Measurements from ENCODE around the gene FMC1.
"Not testable (repeated sequence)": the region's sequence is repeated elsewhere in the genome, so short reads cannot be mapped to it uniquely, and the experiment has no call there.

The FMC1 gene

DNA sequence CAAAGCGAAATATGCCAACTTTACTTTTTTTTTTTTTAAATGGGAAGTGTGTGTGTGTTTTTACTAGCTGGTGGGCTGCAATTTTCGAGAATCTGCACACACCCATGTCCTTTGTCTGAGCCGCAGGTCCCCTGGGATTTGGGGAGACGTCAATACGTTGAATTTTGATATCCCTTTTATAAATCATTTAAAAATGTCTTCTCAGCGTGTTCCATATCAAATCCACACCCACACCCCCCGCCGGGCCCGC, 404 bp upstream of the FMC1 start:
- DNase-seq: no peak

DNA sequence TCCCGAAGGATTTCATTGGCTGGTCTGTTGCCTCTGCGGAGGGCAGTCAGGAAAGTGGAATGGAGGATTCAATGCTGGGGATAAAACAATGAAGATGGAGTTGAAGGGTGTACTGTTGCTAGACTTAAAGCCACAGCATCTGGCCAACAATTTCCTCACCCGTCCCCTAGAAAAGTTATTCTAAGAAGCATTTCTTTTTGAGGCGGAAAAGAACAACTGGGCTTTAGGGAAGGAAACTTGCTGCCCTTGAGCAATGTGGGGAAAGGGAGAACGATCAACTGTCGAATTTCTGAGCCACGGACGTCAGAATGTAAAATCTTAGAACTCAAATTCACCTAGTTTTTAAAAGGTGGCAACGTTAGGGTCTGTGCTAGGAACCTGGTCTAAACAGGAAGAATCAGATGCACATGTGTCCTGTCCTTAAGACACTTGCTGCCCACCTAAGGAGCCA, 664 bp downstream of the FMC1 start:
- no peak for DNase-seq

DNA sequence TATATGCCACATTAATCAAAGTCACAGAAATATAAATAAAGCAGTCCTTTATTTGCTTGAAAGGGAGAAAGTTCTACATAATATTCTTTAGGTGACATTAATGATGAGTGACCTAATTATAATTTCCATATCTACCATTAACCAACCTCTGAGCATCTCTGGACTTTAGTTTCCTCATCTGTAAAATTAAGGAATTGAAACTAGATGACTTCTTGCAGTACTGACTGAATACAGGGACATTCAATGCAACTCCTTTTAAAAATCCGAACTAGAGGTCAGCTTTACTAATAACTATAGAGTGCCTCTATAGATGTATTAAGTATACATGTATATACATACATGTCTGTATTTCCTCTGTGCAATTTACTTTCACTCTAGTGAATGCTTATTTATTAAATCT, 3.9 kb downstream of the FMC1 start:
- DNase-seq: no peak

DNA sequence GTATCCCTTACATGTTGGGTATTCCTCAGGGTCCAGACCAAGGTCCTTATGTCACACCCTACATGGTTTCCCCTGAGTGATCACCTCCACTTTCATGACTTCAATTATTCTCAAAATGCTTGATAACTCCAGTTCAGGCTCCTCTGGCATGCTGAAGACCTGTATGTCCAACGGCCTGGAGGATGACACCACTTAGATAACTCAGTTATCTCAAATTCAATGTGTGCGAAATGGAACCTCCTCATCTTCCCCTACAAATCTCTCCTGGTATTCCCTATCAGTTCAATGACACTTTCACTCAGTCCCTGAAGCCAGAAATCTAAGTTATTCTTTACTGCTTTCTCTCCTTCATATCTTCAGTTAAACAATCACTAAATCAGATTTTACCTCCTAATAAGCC, 9.9 kb downstream of the FMC1 start:
- no peak for DNase-seq

DNA sequence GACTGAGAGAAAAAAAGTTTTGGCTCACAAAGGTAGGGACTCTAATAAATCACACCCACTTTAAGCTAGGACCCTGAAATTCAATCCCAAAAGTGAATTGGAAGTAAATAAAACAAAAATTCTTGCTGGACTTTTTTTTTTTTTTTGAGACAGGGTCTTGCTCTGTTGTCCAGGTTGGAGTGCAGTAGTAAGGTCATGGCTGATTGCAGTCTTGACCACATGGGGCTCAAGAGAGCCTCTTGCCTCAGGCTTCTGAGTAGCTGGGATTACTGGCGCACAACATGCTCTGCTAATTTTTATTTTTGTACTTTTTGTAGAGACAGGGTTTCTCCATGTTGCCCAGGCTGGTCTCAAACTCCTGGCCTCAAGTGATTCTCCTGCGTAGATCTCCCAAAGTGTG, 13.6 kb downstream of the FMC1 start:
- DNase-seq: no peak

DNA sequence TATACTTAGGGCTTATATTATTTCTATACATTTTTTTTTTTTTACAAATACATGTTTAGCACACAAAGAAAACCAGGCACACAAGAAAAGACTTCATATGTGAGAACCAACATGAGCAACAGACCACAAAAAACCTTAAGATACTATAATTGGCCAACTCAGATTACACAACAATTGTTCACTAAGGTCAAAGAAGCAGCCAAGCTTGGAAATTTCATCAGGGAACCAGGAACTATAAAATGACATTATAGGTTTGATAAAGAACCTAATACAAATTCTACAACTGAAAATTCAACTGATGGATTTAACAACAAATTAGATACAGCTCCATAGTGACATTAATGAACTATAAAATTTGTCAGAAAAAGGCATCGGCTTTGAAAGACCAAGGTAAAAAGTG, 14.2 kb downstream of the FMC1 start:
- DNase-seq: no peak

DNA sequence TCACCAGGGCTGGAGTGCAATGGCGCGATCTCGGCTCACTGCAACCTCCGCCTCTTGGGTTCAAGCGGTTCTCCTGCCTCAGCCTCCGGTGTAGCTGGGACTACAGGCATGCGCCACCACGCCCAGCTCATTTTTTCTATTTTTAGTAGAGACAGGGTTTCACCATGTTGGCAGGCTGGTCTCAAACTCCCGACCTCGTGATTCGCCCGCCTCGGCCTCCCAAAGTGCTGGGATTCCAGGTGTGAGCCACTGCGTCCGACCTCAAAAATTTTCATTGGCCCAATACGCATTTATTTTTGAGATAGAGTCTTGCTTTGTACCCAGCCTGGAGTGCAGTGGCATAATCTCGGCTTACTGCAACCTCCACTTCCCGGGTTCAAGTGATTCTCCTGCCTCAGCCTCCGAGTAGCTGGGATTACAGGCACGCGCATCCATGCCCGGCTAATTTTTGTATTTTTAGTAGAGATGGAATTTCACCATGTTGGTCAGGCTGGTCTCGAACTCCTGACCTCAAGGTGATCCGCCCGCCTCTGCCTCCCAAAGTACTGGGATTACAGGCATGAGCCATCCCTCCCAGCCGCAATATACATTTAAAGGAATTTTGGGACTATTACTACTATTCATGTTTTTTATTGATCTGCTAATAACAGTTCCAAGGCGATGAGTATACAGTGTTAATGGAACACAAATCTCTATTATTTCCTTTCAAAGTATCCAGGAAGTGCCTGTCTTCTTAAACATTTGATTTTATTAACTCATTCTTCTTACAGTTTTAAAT, 16.8 kb downstream of the FMC1 start:
- not testable (repeated sequence) for DNase-seq

DNA sequence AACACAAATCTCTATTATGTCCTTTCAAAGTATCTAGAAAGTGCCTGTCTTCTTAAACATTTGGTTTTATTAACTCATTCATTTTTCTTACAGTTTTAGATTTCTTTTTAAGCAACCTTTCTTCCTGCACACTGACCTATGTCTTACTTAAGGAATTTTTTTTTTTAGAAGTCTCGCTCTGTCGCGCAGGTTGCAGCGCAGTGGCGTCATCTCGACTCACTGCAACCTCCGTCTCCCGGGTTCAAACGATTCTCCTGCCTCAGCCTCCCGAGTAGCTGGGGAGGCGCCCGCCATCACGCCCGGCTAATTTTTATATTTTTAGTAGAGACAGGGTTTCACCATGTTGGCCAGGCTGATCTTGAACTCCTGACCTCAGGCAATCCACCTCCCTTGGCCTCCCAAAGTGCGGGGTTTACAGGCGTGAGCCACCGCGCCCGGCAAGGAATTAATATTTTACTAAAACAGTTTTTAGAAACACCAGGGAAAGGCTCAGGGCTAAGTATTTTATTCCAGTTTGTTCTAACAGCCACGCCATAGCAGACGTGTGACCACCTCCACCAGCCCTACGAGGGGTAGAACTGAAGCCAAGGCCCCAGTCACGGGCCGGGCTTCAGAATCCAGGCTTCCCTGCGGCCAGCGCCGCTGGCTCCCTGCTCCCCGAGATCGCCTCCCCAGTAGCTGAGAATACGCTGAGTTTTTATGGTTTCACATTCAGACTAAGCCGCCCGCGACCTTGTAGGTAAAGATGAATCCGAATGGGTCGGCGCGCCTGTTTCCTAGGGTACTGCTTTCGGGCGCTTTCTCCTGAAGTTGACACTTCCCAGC, 17.6 kb downstream of the FMC1 start:
- DNase-seq: peak in 2 of 5 donors; percentile 12 to 76

DNA sequence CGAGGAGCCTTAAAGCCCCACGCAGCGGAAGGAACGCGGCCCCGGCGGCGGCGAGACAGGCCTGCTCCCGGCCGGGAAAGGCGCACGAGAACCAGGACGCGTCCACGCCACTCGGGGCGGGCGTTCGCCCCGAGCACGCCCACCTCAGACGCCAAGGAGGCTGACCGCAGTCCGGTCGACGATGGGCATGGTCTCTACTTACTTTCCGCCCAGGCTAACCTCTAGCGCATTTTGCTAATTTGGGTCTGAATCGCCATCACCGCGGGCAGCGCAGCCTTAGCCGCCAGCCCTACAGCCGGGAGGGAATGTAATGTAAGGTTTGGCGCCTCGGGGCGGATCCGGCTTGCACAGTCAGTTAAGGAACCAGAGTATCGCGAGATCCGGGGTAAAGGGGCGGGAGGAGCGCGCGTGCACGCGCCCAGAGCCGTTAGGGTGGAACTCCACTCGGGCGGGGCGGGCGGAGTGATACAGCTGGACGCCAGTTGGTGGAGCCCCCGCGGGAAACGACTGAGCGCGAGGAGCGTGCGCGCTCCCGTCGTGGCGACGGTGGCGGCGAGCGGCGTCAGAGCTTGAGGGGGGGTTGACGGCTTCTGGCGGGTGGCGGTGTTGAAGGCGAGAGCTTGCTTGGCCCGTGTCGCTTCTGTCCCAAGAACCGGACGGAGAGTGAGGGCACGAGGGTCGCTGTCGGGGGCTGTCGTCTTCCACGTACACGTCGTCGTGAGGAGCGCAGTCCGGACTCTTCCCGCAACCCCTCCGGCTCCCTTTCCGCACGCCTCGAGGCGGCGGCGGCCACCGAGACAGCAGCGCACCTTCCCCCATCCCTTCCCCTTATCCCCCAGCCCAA, 18.5 kb downstream of the FMC1 start, which contains the start of gene LUC7L2:
TSS of gene LUC7L2 (plus strand) at position 529 of the 844 bp plus-strand sequence. CDS start 368 bp downstream, outside the sequence.
- peak; percentile 98 to 100 (median 99) for DNase-seq

DNA sequence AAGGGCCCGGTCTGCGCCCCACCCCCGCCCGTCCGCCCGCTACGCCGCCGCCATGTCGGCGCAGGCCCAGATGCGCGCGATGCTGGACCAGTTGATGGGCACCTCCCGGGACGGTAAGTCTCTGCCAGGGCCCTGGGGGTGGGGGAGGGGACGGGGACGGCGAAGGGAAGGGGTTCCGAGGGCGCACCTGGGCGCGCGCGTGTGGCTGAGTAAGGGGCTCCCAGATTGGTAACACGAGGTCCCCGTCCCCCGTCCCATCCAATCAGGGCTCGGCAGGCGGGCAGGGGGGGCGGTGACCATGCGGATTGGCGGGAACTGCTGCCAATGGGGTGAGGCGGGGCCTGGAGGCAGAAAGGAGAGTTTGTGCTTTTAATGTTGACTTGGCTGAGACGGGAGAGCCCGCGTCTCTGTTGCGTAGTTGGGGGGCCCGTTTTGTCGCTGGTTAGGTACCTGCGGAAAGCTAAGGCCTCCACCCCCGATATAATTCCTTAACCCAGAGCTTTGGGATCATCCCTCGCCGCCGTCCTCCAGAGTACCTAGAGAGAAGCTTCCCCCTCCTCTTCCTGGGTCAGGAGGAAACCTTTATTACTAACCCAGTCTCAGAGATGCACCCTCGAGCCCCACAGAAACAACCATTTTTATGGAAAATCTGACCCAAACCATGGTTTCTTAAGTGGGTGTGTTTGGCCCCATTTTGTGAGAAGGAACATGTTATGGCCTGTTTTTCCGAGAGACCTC, 19.2 kb downstream of the FMC1 start:
- peak; percentile 95 to 98 (median 96) for DNase-seq

DNA sequence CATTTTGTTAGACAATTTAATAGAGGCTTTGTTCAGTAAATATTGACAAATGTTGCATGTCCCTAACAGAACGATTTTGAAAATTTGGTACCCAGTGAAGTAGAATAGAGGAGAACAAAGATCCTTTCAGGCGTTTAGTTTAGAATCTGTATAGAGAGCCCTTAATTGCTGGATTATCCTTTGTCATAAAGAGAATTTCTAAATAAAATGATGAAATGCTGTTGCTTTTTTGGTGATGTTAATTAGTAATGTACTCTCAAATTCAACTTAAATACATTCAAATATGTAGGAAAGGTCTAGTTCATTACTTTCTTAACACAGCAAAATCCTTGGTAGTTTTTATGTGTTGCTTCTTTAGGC, 19.8 kb downstream of the FMC1 start:
- no peak for DNase-seq

DNA sequence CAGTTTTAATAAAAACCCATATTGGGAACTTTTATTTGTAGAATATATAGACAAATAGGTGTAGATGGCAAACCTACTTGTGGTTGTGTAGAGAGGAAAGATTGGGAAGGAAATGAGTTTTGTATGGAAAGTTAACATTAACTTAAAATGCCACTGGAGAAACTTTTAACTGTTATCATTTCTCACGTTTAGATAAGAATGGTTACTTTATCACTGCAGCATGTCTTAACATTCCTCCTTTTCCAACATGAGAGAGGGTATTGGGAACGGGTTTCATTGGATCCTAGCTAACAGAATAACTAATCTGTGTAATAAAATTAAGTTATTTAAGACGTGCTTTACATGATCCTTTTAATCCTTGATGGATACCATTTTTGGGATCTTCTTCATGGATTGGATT, 20.4 kb downstream of the FMC1 start:
- DNase-seq: no peak

DNA sequence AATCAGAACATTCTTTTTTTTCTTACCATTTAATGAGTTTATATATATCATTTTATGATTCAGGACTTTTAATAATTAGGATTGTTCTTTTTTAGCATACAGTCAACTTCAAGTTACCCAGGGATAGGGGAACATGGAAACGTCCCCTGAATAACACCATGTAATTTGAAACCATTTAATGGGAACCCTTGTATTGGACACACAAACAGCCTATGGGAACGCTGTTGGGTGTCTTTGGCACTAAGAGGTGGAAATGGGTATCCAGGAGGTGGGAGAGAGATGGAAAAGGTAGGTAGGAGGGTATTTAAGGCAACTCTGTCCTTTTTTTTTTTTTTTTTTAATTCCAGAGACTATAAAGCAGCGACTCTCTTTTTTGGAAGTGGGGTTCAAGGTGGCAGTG, 21.2 kb downstream of the FMC1 start:
- no peak for DNase-seq

DNA sequence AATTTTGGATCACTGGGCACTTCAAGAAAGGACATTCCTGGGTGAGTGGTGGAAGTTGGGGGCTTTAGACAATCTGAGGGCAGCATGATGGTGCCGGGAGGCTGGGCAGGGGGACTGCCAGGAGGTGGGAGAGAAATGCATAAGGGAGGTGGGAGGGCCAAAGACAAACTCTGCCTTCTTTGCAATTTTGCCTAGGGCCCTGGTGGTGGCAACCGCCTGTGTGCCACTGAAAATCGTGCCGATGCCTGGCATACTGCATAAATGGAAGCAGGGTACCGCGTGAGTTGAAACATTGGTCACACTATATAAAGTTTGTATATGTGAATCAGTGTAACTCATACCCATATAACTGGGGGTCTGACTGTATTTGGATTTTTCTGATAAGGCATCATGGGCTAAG, 21.8 kb downstream of the FMC1 start:
- no peak for DNase-seq

DNA sequence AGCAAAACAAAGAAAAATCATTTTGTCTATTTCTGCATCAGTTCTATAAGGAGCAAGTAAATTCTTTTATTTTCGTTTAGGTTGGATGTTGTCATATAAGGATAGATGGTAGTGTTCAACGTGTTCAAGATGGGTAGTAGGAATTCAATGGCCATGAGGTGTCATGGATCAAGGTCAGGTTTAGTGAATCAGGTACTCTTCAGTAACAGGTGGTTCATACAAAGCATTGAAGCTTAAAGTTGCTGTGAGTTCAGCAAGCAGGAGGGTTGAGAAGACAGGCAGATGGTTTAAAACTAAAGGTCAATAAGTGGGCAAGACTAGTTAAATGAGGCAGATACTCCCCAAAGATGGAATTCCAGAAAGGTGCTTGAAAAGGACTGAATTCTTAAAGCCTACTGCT, 24.2 kb downstream of the FMC1 start:
- DNase-seq: no peak

DNA sequence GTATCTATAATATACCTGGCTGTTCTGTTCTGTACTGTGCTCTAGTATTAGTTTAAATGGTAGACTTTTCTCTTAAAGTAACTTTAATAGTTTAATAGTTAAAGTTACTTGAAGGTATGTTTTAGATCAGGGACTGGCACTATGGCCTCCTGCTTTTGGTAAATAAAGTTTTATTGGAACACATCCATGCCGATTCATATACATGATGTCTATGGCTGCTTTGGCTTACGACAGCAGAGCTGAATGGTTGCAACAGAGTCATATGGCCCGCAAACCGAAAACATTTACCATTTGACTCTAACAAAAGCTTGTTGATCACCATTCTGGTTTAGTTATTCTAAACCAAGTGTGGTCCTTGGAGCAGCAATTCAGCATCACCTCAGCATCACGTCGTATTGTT, 25.3 kb downstream of the FMC1 start:
- DNase-seq: no peak

DNA sequence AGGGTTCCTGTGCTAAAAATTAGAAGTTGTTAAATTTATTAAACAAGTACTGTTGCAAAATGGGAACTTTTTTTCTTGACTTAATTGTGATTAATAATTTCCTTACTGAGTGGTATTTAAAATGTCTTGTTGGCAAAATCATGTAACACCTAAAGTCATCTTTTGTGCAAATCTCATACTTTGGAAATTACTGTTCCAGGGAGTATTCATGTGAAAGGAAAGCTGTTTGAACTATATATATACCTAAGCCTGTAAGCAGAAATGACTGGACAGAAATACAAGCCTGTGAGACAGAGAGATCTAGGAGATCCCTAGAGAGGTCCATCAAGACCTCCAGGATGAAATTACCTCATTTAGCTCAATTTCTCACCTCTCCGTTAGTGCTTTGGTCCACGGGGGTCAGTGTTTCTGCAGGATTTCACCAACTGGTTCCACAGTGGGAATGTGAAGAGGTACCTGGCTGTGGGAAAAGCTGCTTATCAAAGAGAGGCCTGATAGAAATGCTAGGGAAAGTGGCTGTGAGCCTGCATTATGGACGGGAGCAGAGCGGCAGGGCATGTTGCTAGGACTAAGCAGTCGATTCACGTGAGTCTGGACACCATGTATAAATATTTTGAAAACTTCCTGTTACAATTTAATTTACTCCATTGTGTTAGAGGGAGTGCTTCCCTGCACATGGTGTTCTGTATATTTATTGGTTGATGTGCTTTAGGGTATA, 26.5 kb downstream of the FMC1 start:
- no peak for DNase-seq

DNA sequence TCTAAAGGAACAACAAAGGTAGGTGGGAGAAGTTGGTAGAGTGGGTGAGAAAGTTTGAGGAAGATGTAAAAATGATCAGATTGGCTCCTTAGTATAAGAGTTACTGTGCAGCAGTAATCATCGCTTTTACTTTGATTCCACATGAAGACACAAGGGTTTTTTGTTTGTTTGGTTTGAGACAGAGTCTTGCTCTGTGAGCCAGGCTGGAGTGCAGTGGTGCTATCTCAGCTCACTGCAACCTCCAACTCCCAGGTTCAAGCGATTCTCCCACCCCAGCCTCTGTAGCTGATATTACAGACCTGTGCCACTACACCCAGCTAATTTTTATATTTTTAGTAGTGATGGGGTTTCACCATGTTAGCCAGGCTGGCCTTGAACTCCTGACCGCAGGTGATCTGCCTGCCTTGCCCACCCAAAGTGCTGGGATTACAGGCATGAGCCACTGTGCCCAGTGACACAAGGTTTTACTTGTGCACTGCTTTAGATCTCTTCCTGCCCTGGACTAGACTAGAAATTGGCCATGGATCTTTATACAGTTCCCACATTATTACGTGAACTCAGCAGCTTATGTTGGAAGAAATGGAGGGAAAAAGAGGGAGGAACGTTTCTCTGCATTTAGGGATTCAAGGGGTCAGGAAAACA, 29.3 kb downstream of the FMC1 start:
- DNase-seq: no peak

DNA sequence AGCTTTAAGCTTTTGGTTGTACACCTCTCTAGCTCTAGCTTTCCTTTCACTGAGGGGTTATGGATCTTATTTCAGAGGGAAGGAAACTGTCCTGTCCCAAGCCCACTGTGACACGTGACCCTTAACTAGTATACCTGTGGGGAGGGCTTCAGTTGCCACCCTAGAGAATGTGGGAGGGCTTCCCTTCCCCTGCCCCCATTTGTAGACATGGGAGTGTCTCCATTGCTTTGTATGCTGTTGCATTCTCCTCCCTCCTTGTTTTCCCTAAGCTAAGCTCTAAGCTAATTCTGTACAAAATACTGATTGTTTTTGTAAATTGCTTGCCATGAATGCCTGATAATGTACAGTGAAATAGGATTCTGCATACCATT, 29.8 kb downstream of the FMC1 start:
- no peak for DNase-seq

DNA sequence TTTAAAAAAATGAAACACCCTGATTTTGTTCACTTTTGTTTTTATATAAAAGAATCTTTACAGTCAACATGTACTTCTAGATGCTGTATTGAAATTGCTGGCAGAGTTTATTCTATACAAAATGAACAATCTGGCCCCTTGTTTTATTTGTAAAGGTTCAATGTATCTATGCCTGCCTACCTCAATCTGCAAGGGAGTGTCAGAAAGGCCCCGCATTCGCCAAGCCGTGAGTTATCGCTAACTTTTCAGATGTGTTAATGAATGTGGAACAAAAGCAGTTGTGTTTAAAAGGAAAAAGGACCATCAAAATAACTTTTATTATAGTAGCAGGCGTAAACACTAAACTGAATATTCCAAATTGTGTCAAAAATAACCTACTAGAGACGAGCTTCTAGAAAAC, 33.1 kb downstream of the FMC1 start:
- no peak for DNase-seq

DNA sequence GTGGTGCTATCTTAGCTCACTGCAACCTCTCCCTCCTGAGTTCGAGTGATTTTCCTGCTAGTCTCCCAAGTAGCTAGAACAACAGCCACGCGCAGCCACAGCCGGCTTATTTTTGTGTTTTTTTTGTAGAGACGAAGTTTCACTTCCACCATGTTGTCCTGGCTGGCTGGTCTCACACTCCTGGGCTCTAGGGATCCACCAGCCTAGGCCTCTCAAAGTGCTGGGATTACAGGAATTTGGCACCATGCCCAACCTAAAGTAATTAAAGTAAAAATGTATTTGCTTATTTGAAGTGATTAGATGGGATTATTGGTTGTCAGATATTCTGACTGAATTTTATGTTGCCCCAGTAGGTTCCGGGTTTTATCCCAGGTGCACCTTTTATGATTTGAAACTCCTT, 41.3 kb downstream of the FMC1 start:
- DNase-seq: no peak

DNA sequence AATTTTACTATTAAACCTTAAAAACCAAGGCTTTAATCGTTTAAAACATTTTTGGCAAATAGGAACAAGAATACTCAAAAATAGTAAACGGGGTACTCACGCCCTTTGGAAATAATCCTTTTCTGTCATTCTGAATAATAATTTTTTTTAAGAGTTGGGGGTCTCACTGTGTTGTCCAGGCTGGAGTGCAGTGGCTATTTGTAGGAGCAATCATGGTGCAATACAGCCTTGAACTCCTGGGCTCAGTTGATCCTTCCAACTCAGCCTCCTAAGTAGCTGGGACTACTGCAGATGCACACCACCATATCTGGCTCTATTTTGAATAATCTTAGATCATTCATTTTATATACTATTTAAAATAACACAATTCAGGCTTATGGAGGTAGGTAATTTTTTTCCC, 43.5 kb downstream of the FMC1 start:
- no peak for DNase-seq
